Brain microvascular endothelial cell (primary cell): ENCODE results near the gene IP6K3.
A peak's percentile ranks its signal among the peaks of the same experiment; 100 is the strongest.

Experiments
- DNase-seq: peaks from one replicate; pipeline ENCODE4 v3.0.0-alpha.2; 2020
- H3K27ac ChIP-seq: fragments of 250-450 bp; sonication (Bioruptor Pico); 2 replicates; pipeline ENCODE4 v1.5.1; 2020; ENCODE audit warnings: mild to moderate bottlenecking, moderate library complexity
- H3K27me3 ChIP-seq: fragments of 250-450 bp; sonication (Bioruptor Pico); replicated peaks from 2 replicates; pipeline ENCODE4 v1.5.1; 2020; ENCODE audit warnings: mild to moderate bottlenecking
- H3K36me3 ChIP-seq: fragments of 250-450 bp; sonication (Bioruptor Pico); replicated peaks from 2 replicates; pipeline ENCODE4 v1.5.1; 2020; ENCODE audit warnings: mild to moderate bottlenecking
- H3K4me3 ChIP-seq: 2 replicates; pipeline ENCODE4 v1.5.1; 2011; ENCODE audit warnings: low read depth, mild to moderate bottlenecking, control low read depth, low read length, moderate library complexity
- CTCF ChIP-seq: IDR thresholded peaks from 2 replicates; pipeline ENCODE4 v1.5.1; 2011; ENCODE audit warnings: low read depth, mild to moderate bottlenecking, moderate library complexity, low read length, control low read depth, inconsistent platforms; ENCODE audit errors: missing control alignments
- in situ Hi-C: cut with HindIII; loops from 2 replicates; pipeline ENCODE4 v1.10.0; 2017; ENCODE audit warnings: low sequenced_read_pairs, low pct_ligation_motif_present

Gene IP6K3

GRCh38 chr6:33677689-33678088 is 69.0 kb downstream of the IP6K3 start:
- no peak for DNase-seq
- in situ Hi-C loops, result no loop called here
- H3K4me3 ChIP-seq, result no peak overlapping the region
- TF ChIP-seq CTCF, result no peak
- no peak overlapping the region for H3K27ac ChIP-seq
- no peaks in the 10 kb centered on the region for H3K36me3 ChIP-seq
- no peaks in the 10 kb centered on the region for H3K27me3 ChIP-seq

GRCh38 chr6:33677143-33677660 is 69.5 kb downstream of the IP6K3 start:
- no peak for DNase-seq
- Histone ChIP-seq H3K27me3 (no peaks in the 10 kb centered on the region), H3K4me3 (no peak overlapping the region), H3K36me3 (no peaks in the 10 kb centered on the region), H3K27ac (no peak overlapping the region)
- TF ChIP-seq CTCF, result no peak
- in situ Hi-C loops, result no loop called here

GRCh38 chr6:33676416-33677142 is 70.1 kb downstream of the IP6K3 start:
- H3K36me3 ChIP-seq, result no peaks in the 10 kb centered on the region
- in situ Hi-C loops, result no loop called here

GRCh38 chr6:33675968-33676367 is 70.7 kb downstream of the IP6K3 start:
- no peaks in the 10 kb centered on the region for H3K27me3 ChIP-seq
- no peak for TF ChIP-seq CTCF
- no peak overlapping the region for H3K4me3 ChIP-seq
- no peak for DNase-seq
- in situ Hi-C loops, result no loop called here
- no peak overlapping the region for H3K27ac ChIP-seq
- H3K36me3 ChIP-seq, result no peaks in the 10 kb centered on the region

More at GRCh38 chr6:33676416-33677142, 70.1 kb downstream of the IP6K3 start:
- TF ChIP-seq CTCF, result no peak
- H3K4me3 ChIP-seq, result no peak overlapping the region
- no peak overlapping the region for H3K27ac ChIP-seq
- H3K27me3 ChIP-seq, result no peaks in the 10 kb centered on the region
- no peak for DNase-seq

- in situ Hi-C loops, result no loop called here
- no peak for DNase-seq
- H3K4me3 ChIP-seq, result no peak overlapping the region
- H3K27ac ChIP-seq, result no peak overlapping the region
- H3K27me3 ChIP-seq, result no peaks in the 10 kb centered on the region
- H3K36me3 ChIP-seq, result no peaks in the 10 kb centered on the region
- TF ChIP-seq CTCF, result no peak
Observed at GRCh38 chr6:33673851-33674250, 72.9 kb downstream of the IP6K3 start.

- peak; percentile 71 for TF ChIP-seq CTCF
- Histone ChIP-seq H3K4me3 (no peak overlapping the region), H3K27ac (no peak overlapping the region), H3K27me3 (no peaks in the 10 kb centered on the region), H3K36me3 (no peaks in the 10 kb centered on the region)
- DNase-seq, result peak; percentile 95
- in situ Hi-C loops, result no loop called here
Observed at GRCh38 chr6:33672808-33673207, 73.9 kb downstream of the IP6K3 start.
